Measurements from ENCODE around the gene SAMD4B. TPM values are rescaled to one million over a fixed set of nuclear protein-coding genes. Genes with fewer than 3 reads are reported as not detected.
A peak's percentile ranks its signal among the peaks of the same experiment; 100 is the strongest.

Gene SAMD4B
- total RNA-seq, 1 experiment from 2014 or later = 135 TPM

GRCh38 chr19:39345956-39346355, 3.7 kb downstream of the SAMD4B start:
- peak overlapping the region in 1 of 3 experiments; percentile 17; a peak in 1 of 7 replicates for H3K27ac Mint-ChIP-seq
- no peaks in the 10 kb centered on the region; a peak in 1 of 5 replicates for H3K9me3 Mint-ChIP-seq
- Histone ChIP-seq H3K79me1 (ENCODE audit: insufficient read depth, low read depth, low read length, poor library complexity, severe bottlenecking) (peaks cover 9% of the 10 kb centered on the region), H2AFZ (ENCODE audit: low read length) (no peak overlapping the region), H3K4me2 (ENCODE audit: insufficient read depth, insufficient read length, low read length) (no peak overlapping the region), H2BK15ac (ENCODE audit: low read depth, low read length) (no peak overlapping the region), H3K18ac (ENCODE audit: insufficient read length, low read depth, low read length) (no peak overlapping the region), H3K4ac (ENCODE audit: low read depth, low read length) (no peak overlapping the region), H2AK5ac (ENCODE audit: insufficient read length, low read length) (no peak overlapping the region), H3K27me3 (ENCODE audit: insufficient read depth, low read length) (no peaks in the 10 kb centered on the region), H2BK20ac (ENCODE audit: low read depth, low read length, poor library complexity, severe bottlenecking) (no peak overlapping the region), H3T11ph (ENCODE audit: low read length) (no peak overlapping the region), H3K14ac (ENCODE audit: insufficient read depth, low read length) (no peak overlapping the region), H2BK120ac (ENCODE audit: low read depth, low read length, poor library complexity, severe bottlenecking) (no peak overlapping the region), H3K79me2 (ENCODE audit: insufficient read depth, low read length) (no peaks in the 10 kb centered on the region; the same call in 1 of the 2 replicates), H4K91ac (ENCODE audit: insufficient read length, low read depth, low read length) (no peak overlapping the region), H3K23me2 (ENCODE audit: insufficient read length, low read depth, low read length, poor library complexity, severe bottlenecking) (peaks cover 13% of the 10 kb centered on the region), H3K27ac (ENCODE audit: insufficient read length, low read depth, low read length) (no peak overlapping the region), H2BK12ac (ENCODE audit: insufficient read length, low read depth, low read length) (no peak overlapping the region), H3K4me1 (ENCODE audit: insufficient read depth, low read length) (no peaks in the 10 kb centered on the region), H3K9me3 (ENCODE audit: control insufficient read depth, low read depth, low read length) (no peaks in the 10 kb centered on the region), H3K9ac (ENCODE audit: extremely low read depth, insufficient read length, low read length) (no peak overlapping the region), H4K8ac (replicated peaks; ENCODE audit: insufficient read length, low read depth, low read length) (no peak overlapping the region), H2BK5ac (ENCODE audit: insufficient read length, low read length) (no peak overlapping the region), H3K56ac (ENCODE audit: insufficient read length, low read depth, low read length) (no peak overlapping the region), H4K20me1 (ENCODE audit: control insufficient read depth, insufficient read depth, insufficient read length) (no peaks in the 10 kb centered on the region), H4K5ac (ENCODE audit: insufficient read length, low read depth, low read length) (no peak overlapping the region), H3K23ac (ENCODE audit: insufficient read length, low read depth, low read length) (no peak overlapping the region)
- no CpG with 5 or more reads among the region's 1 CpG for WGBS (ENCODE audit: extremely low coverage, insufficient read length, low lambda C conversion rate)
- H3K4me3 Mint-ChIP-seq = no peak overlapping the region; a peak in 1 of 5 replicates
- DNase-seq = no peak
- H3K4me1 Mint-ChIP-seq = peaks cover 20 to 23% of the 10 kb centered on the region in 2 experiments
- peaks cover 7 to 45% (median 27%) of the 10 kb centered on the region in 3 experiments for H3K36me3 Mint-ChIP-seq (ENCODE audit: insufficient read depth in 1 of 3, low read depth in 3 of 3)
- TF ChIP-seq, protein P1, sequence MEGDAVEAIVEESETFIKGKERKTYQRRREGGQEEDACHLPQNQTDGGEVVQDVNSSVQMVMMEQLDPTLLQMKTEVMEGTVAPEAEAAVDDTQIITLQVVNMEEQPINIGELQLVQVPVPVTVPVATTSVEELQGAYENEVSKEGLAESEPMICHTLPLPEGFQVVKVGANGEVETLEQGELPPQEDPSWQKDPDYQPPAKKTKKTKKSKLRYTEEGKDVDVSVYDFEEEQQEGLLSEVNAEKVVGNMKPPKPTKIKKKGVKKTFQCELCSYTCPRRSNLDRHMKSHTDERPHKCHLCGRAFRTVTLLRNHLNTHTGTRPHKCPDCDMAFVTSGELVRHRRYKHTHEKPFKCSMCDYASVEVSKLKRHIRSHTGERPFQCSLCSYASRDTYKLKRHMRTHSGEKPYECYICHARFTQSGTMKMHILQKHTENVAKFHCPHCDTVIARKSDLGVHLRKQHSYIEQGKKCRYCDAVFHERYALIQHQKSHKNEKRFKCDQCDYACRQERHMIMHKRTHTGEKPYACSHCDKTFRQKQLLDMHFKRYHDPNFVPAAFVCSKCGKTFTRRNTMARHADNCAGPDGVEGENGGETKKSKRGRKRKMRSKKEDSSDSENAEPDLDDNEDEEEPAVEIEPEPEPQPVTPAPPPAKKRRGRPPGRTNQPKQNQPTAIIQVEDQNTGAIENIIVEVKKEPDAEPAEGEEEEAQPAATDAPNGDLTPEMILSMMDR (conservative IDR thresholded peaks at IDR 0.05) = 0 out of 3 replicates have a peak, but pooled peaks have one; percentile 15
- peaks cover 3% of the 10 kb centered on the region for H3K27me3 Mint-ChIP-seq (ENCODE audit: low read depth)
